H1 (cell line): Measurements from ENCODE around the gene ENPP3. TPM values are rescaled to one million over a fixed set of nuclear protein-coding genes. Genes with fewer than 3 reads are reported as not detected.

Experiments used
- JUND ChIP-seq: IDR thresholded peaks from 2 replicates; pipeline ENCODE4 v1.6.1; 2011; ENCODE audit warnings: mild to moderate bottlenecking, improper control_type of control experiment, low read length
- POU5F1 ChIP-seq: IDR thresholded peaks from 2 replicates; pipeline ENCODE4 v1.6.1; 2011; ENCODE audit warnings: low read depth, mild to moderate bottlenecking, low read length, moderate library complexity
- RXRA ChIP-seq: IDR thresholded peaks from 2 replicates; pipeline ENCODE4 v1.6.1; 2011; ENCODE audit warnings: low read depth, mild to moderate bottlenecking, low read length, moderate library complexity; ENCODE audit not compliant: insufficient read depth
- SIN3A ChIP-seq, 2 experiments: IDR thresholded peaks in 1 of 2; conservative IDR thresholded peaks in 1 of 2; 2 replicates each; pipeline ENCODE4 v1.6.1; 2011 to 2012; ENCODE audit warnings: low read length in 2 of 2, improper control_type of control experiment in 1 of 2, low read depth in 1 of 2, mild to moderate bottlenecking in 1 of 2
- polyA plus RNA-seq, 7 experiments: library from polyadenylated mRNA; depleted of rRNA in 3 of 7; stranded (reverse) in 5 of 7; unstranded in 2 of 7; fragments of >200 nt in 5 of 7; fragments of 200-250 nt in 2 of 7; gene quantifications; 1 replicate in 5 of 7; 2 replicates in 1 of 7; 4 replicates in 1 of 7; pipeline versions ENCODE4 v1.2.1 to v1.2.3, GENCODE V29; 2011 to 2013; ENCODE audit warnings: missing spikeins in 2 of 7, mixed read lengths in 2 of 7
- total RNA-seq: library from RNA; stranded (reverse); fragmentation: NEBNext Ultra II Directional; extraction: Animal tissue kit (Norgen Biotek cat#: 25700); gene quantifications from 2 replicates; pipeline ENCODE4 v1.2.1, GENCODE V29; 2021

The ENPP3 gene
- total and polyA plus RNA-seq, 2 of the 8 experiments (the other 6 are each of a cell fraction or from before 2014, with no cell fraction given), result 0.11 TPM; not detected in 1

DNA sequence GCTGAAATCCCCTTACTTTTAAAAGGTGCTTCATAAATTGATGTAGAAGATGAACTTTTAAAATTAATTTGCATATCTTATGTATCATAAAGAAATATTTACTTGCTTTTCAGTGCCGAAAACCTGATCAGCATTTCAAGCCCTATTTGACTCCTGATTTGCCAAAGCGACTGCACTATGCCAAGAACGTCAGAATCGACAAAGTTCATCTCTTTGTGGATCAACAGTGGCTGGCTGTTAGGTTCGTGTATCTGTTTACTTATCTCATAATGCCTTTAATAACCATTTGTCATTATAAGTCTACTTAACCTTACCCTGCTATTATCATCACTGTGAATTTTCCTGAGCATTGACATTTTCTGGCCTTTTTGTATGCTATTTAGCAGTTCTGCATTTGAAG lies 56.3 kb downstream of the ENPP3 start (continued):
- TF ChIP-seq JUND, result no peak
- no peak for TF ChIP-seq POU5F1
- TF ChIP-seq SIN3A (conservative IDR thresholded peaks at IDR 0.05 in 1 of 2, IDR thresholded peaks at IDR 0.05 in 1 of 2; ENCODE audit: low read depth in 1 of 2, low read length in 2 of 2), result no peak
- no peak for TF ChIP-seq RXRA
